ENCODE results near the gene RTRAF. TPM values are rescaled to one million over a fixed set of nuclear protein-coding genes. Genes with fewer than 3 reads are reported as not detected.

RTRAF gene
- total and polyA plus RNA-seq, 2 donors (not counting 3 experiments of a cell fraction or from before 2014, with no cell fraction given), result 64.0 to 237 TPM

- no peaks in the 10 kb centered on the region for H3K9me1 ChIP-seq (replicated peaks; ENCODE audit: control insufficient read depth, extremely low read depth, insufficient read depth, low read length)
- ChIA-PET CTCF (no interaction called here), POLR2A (no interaction called here)
- H3K4me3 ChIP-seq (replicated peaks in 1 of 3; ENCODE audit: insufficient read depth in 1 of 3, low read depth in 1 of 3, low read length in 3 of 3), result no peak overlapping the region
- H3K36me3 ChIP-seq (ENCODE audit: control insufficient read depth in 2 of 2, extremely low read depth in 1 of 2, insufficient read depth in 2 of 2, low read length in 2 of 2), result no peaks in the 10 kb centered on the region
- TF ChIP-seq POLR2AphosphoS5 (IDR thresholded peaks at IDR 0.05; ENCODE audit: insufficient read depth, low read depth, low read length) (no peak), CTCF (IDR thresholded peaks at IDR 0.05; ENCODE audit: extremely low read depth in 1 of 2, insufficient read depth in 1 of 2, low read depth in 1 of 2, low read length in 2 of 2) (no peak), GATA2 (IDR thresholded peaks at IDR 0.05; ENCODE audit: insufficient read depth, insufficient read length, low read depth, low read length) (no peak), EZH2 (IDR thresholded peaks at IDR 0.05; ENCODE audit: borderline replicate concordance, low read depth, low read length, severe bottlenecking) (no peak), FOS (IDR thresholded peaks at IDR 0.05; ENCODE audit: borderline replicate concordance, insufficient read depth, low read length) (no peak), POLR2A (IDR thresholded peaks at IDR 0.05; ENCODE audit: low read depth, low read length) (no peak), JUN (IDR thresholded peaks at IDR 0.05; ENCODE audit: borderline replicate concordance, insufficient read depth, insufficient read length, low read depth) (no peak)
- TF ChIP-seq, protein P1, sequence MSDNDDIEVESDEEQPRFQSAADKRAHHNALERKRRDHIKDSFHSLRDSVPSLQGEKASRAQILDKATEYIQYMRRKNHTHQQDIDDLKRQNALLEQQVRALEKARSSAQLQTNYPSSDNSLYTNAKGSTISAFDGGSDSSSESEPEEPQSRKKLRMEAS (IDR thresholded peaks at IDR 0.05; ENCODE audit: insufficient read depth, insufficient read length), result no peak
- DNase-seq (ENCODE audit: low read depth, low spot score) (no peak), FAIRE-seq (no peak)
- no peak overlapping the region for H3K9ac ChIP-seq (replicated peaks; ENCODE audit: extremely low read depth, insufficient read depth, low read length)
- no peaks in the 10 kb centered on the region for H3K79me2 ChIP-seq (ENCODE audit: control insufficient read depth, insufficient read depth, low read length)
- no TSS peak for BruUV-seq (replicated peaks)
- H3K27me3 ChIP-seq (ENCODE audit: control insufficient read depth in 2 of 2, insufficient read depth in 2 of 2, low read length in 2 of 2), result no peaks in the 10 kb centered on the region
- H3K4me1 ChIP-seq (ENCODE audit: control insufficient read depth, extremely low read depth, insufficient read depth, low read length), result peaks cover 5% of the 10 kb centered on the region
- no peak overlapping the region for H2AFZ ChIP-seq (ENCODE audit: low read depth, low read length)
- H3K27ac ChIP-seq (ENCODE audit: insufficient read depth, low read depth, low read length), result no peak overlapping the region
- H4K20me1 ChIP-seq (replicated peaks; ENCODE audit: control insufficient read depth, extremely low read depth, insufficient read depth, low read length), result no peaks in the 10 kb centered on the region
- H3K4me2 ChIP-seq (ENCODE audit: insufficient read depth, low read length), result no peak overlapping the region
- no peaks in the 10 kb centered on the region for H3K9me3 ChIP-seq (replicated peaks; ENCODE audit: control insufficient read depth, insufficient read depth, low read length)
- intact Hi-C loops (cut with micrococcal nuclease), result no loop called here
- dilution Hi-C loops (cut with MboI; ENCODE audit: extremely low pct_ligation_motif_present, low sequenced_read_pairs), result no loop called here
Observed at GRCh38 chr14:52054678-52055077, 65.3 kb downstream of the RTRAF start.

All from endothelial cell of umbilical vein (primary cell).